Measurements from ENCODE around the gene GHRH. TPM values are rescaled to one million over a fixed set of nuclear protein-coding genes. Genes with fewer than 3 reads are reported as not detected.
A peak's percentile ranks its signal among the peaks of the same experiment; 100 is the strongest.

GHRH gene
- total RNA-seq, 1 experiment from 2014 or later, result not detected

- Histone ChIP-seq H2AFZ (ENCODE audit: low read depth, low read length, poor library complexity, severe bottlenecking) (no peak overlapping the region), H3K9me3 (ENCODE audit: control insufficient read depth in 1 of 2, insufficient read depth in 1 of 2, low read depth in 1 of 2, low read length in 2 of 2) (no peaks in the 10 kb centered on the region), H3K36me3 (ENCODE audit: control insufficient read depth in 1 of 2, insufficient read depth in 2 of 2, low read length in 2 of 2) (peaks cover 47 to 56% of the 10 kb centered on the region in 2 experiments), H3K27me3 (ENCODE audit: insufficient read depth, low read length) (no peaks in the 10 kb centered on the region), H3K4me2 (ENCODE audit: low read length) (peak overlapping the region; percentile 6; the same call in 1 of the 2 replicates), H3K79me2 (ENCODE audit: insufficient read depth, low read length) (peaks cover 80% of the 10 kb centered on the region), H3K9ac (ENCODE audit: low read length) (no peak overlapping the region), H3K4me3 (replicated peaks in 1 of 2; ENCODE audit: low read depth in 1 of 2, low read length in 2 of 2) (no peak overlapping the region), H3K9me2 (ENCODE audit: insufficient read depth) (no peaks in the 10 kb centered on the region), H3K27ac (ENCODE audit: low read depth, low read length) (no peak overlapping the region; the same call in 1 of the 2 replicates), H3K4me1 (ENCODE audit: control insufficient read depth in 1 of 2, insufficient read depth in 2 of 2, low read length in 2 of 2) (peaks cover 6 to 7% of the 10 kb centered on the region in 2 experiments; a peak in 3 of 4 replicates), H4K20me1 (ENCODE audit: insufficient read depth) (no peaks in the 10 kb centered on the region)
- intact Hi-C loops (cut with micrococcal nuclease), result loop anchor here (1.0 kb wide), 1 partner anchor 333 kb away; no protein-coding TSS in a partner anchor
- TF ChIP-seq ELF1 (IDR thresholded peaks at IDR 0.05; ENCODE audit: borderline replicate concordance, low read depth) (no peak), MAX (IDR thresholded peaks at IDR 0.05) (no peak), ATF3 (IDR thresholded peaks at IDR 0.05) (no peak), ZNF274 (IDR thresholded peaks at IDR 0.05; ENCODE audit: low read depth, low read length) (no peak), TCF7L2 (IDR thresholded peaks at IDR 0.05; ENCODE audit: borderline replicate concordance, extremely low read depth, insufficient read depth, insufficient read length) (no peak), RAD21 (IDR thresholded peaks at IDR 0.05; ENCODE audit: low read depth) (no peak), ZBTB33 (IDR thresholded peaks at IDR 0.05; ENCODE audit: extremely low read depth, insufficient replicate concordance, low read length) (no peak), CTCF (IDR thresholded peaks at IDR 0.05 in 2 of 3, conservative IDR thresholded peaks at IDR 0.05 in 1 of 3; ENCODE audit: borderline replicate concordance in 1 of 3, insufficient read depth in 1 of 3, low read depth in 2 of 3, low read length in 2 of 3) (no peak), CBX3 (IDR thresholded peaks at IDR 0.05; ENCODE audit: low read depth) (no peak), SP1 (IDR thresholded peaks at IDR 0.05; ENCODE audit: low read depth) (no peak), EGR1 (IDR thresholded peaks at IDR 0.05; ENCODE audit: low read depth) (no peak), SRF (IDR thresholded peaks at IDR 0.05; ENCODE audit: low read depth) (no peak)
- POLR2A ChIA-PET, result no interaction called here
- RAD21 ChIA-PET (ENCODE audit: low non-redundant PET in 1 of 2, low total read pairs in 2 of 2, uncharacterized antibody in 2 of 2, unreplicated experiment in 2 of 2), result no interaction called here
- ATAC-seq (no peak), DNase-seq (ENCODE audit: low read depth, low spot score) (no peak)
- no TSS peak for BruUV-seq (replicated peaks)
- CTCF ChIA-PET, result interaction anchor here (0.7 to 1.9 kb wide), 4 partner anchors 10 to 333 kb away, joined by 3 to 12 read pairs (median 3); no protein-coding TSS in a partner anchor
Observed at GRCh38 chr20:37201827-37202162, 59.8 kb downstream of the GHRH start.

Other genes starting within 250 kb of the GHRH start
- 16.9 TPM for gene RBL1, start 165.8 kb downstream of the GHRH start, total RNA-seq (2021; ENCODE audit: unreplicated experiment)
- gene RPN2, start 82.5 kb downstream of the GHRH start, total RNA-seq (2021; ENCODE audit: unreplicated experiment), result 220 TPM
- gene MROH8, start 82.3 kb downstream of the GHRH start, total RNA-seq (2021; ENCODE audit: unreplicated experiment), result 0.79 TPM
- gene MANBAL, start 27.8 kb upstream of the GHRH start, total RNA-seq (2021; ENCODE audit: unreplicated experiment), result 47.9 TPM
- 42.3 TPM for gene SRC, start 84.3 kb upstream of the GHRH start, total RNA-seq (2021; ENCODE audit: unreplicated experiment)

All from HCT116 (cell line).